ENCODE results near the gene IGF2BP3.

GRCh38 chr7:23335621-23336020, 134.7 kb downstream of the IGF2BP3 start:
- no peak for TF ChIP-seq REST (tag by site-specific recombination; IDR thresholded peaks at IDR 0.05)
- TF ChIP-seq KLF9 (tag by site-specific recombination; IDR thresholded peaks at IDR 0.05; ENCODE audit: low read depth) = no peak
- TF ChIP-seq ATF2 (tag by site-specific recombination; IDR thresholded peaks at IDR 0.05; ENCODE audit: low read depth) = no peak
- no peak for TF ChIP-seq REPIN1 (tag by site-specific recombination; IDR thresholded peaks at IDR 0.05; ENCODE audit: low read depth)
- TF ChIP-seq SP7 (tag by site-specific recombination; IDR thresholded peaks at IDR 0.05) = no peak
- no peak for TF ChIP-seq BCL11A (tag by site-specific recombination; IDR thresholded peaks at IDR 0.05; ENCODE audit: low read depth)
- no peak for TF ChIP-seq ZNF610 (tag by site-specific recombination; IDR thresholded peaks at IDR 0.05; ENCODE audit: borderline replicate concordance)
- TF ChIP-seq ZNF664 (tag by site-specific recombination; IDR thresholded peaks at IDR 0.05) = no peak
- no peak for TF ChIP-seq GLI4 (tag by site-specific recombination; IDR thresholded peaks at IDR 0.05)
- TF ChIP-seq, protein P1, sequence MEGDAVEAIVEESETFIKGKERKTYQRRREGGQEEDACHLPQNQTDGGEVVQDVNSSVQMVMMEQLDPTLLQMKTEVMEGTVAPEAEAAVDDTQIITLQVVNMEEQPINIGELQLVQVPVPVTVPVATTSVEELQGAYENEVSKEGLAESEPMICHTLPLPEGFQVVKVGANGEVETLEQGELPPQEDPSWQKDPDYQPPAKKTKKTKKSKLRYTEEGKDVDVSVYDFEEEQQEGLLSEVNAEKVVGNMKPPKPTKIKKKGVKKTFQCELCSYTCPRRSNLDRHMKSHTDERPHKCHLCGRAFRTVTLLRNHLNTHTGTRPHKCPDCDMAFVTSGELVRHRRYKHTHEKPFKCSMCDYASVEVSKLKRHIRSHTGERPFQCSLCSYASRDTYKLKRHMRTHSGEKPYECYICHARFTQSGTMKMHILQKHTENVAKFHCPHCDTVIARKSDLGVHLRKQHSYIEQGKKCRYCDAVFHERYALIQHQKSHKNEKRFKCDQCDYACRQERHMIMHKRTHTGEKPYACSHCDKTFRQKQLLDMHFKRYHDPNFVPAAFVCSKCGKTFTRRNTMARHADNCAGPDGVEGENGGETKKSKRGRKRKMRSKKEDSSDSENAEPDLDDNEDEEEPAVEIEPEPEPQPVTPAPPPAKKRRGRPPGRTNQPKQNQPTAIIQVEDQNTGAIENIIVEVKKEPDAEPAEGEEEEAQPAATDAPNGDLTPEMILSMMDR (tag by site-specific recombination; IDR thresholded peaks at IDR 0.05) = no peak
- TF ChIP-seq ZNF416 (tag by site-specific recombination; IDR thresholded peaks at IDR 0.05) = no peak
- TF ChIP-seq ZNF768 (tag by site-specific recombination; IDR thresholded peaks at IDR 0.05) = no peak
- no peak for TF ChIP-seq ZBTB20 (tag by site-specific recombination; IDR thresholded peaks at IDR 0.05)

All from HEK293 (cell line).